ENCODE data around the gene ARID4A. TPM values are rescaled to one million over a fixed set of nuclear protein-coding genes. Genes with fewer than 3 reads are reported as not detected.

ARID4A gene
- total and polyA plus RNA-seq, 7 experiments from 2014 or later: 25.7 to 79.2 (median 70.7) TPM

GRCh38 chr14:58270628-58271027 lies 27.7 kb upstream of the ARID4A start:
- DNase-seq: no peak
- Histone ChIP-seq H3K36me3 (ENCODE audit: control insufficient read depth in 2 of 3, insufficient read depth in 3 of 3, low read length in 3 of 3) (peaks cover 8 to 76% (median 36%) of the 10 kb centered on the region in 3 experiments), H3K27ac (ENCODE audit: low read depth, low read length) (no peak overlapping the region), H3K27me3 (ENCODE audit: control insufficient read depth in 2 of 2, insufficient read depth in 2 of 2, low read length in 2 of 2) (no peaks in the 10 kb centered on the region), H3K4me1 (ENCODE audit: control insufficient read depth in 2 of 2, insufficient read depth in 2 of 2, low read length in 2 of 2) (peaks cover 16 to 17% of the 10 kb centered on the region in 2 donors), H3K9me3 (ENCODE audit: control insufficient read depth in 2 of 3, low read length in 3 of 3) (no peaks in the 10 kb centered on the region), H3K4me3 (ENCODE audit: low read length) (no peak overlapping the region)
- POLR2A ChIA-PET: interaction anchor here (0.6 kb wide), 1 partner anchor 732 kb away, joined by 3 read pairs; no protein-coding TSS in a partner anchor
- ATAC-seq: no peak
- no peaks in the 10 kb centered on the region for H3K27me3 Mint-ChIP-seq
- H3K9me3 Mint-ChIP-seq: no peaks in the 10 kb centered on the region
- peaks cover 0 to 36% (median 26%) of the 10 kb centered on the region in 5 donors for H3K36me3 Mint-ChIP-seq
- no peak overlapping the region for H3K4me3 Mint-ChIP-seq
- intact Hi-C loops (cut with micrococcal nuclease): no loop called here
- peak overlapping the region in 4 of 9 donors; percentile 7 to 63 (median 35) for H3K27ac Mint-ChIP-seq
- H3K4me1 Mint-ChIP-seq: peaks cover 17 to 45% (median 31%) of the 10 kb centered on the region in 7 donors
- CTCF ChIA-PET: no interaction called here

- ATAC-seq: peak; percentile 31
- Histone ChIP-seq H3K4me3 (ENCODE audit: low read length) (no peak overlapping the region), H3K27me3 (ENCODE audit: control insufficient read depth in 2 of 2, insufficient read depth in 2 of 2, low read length in 2 of 2) (no peaks in the 10 kb centered on the region), H3K9me3 (ENCODE audit: control insufficient read depth in 2 of 3, low read length in 3 of 3) (no peaks in the 10 kb centered on the region), H3K36me3 (ENCODE audit: control insufficient read depth in 2 of 3, insufficient read depth in 3 of 3, low read length in 3 of 3) (peaks cover 8 to 68% (median 36%) of the 10 kb centered on the region in 3 experiments), H3K27ac (ENCODE audit: low read depth, low read length) (peak overlapping the region; percentile 4), H3K4me1 (ENCODE audit: control insufficient read depth in 2 of 2, insufficient read depth in 2 of 2, low read length in 2 of 2) (peaks cover 25 to 27% of the 10 kb centered on the region in 2 donors)
- Mint-ChIP-seq H3K27me3 (no peaks in the 10 kb centered on the region), H3K36me3 (peaks cover 0 to 33% (median 18%) of the 10 kb centered on the region in 5 donors), H3K4me3 (no peak overlapping the region), H3K4me1 (peaks cover 20 to 56% (median 34%) of the 10 kb centered on the region in 7 donors), H3K9me3 (no peaks in the 10 kb centered on the region), H3K27ac (peak overlapping the region in 6 of 9 donors; percentile 8 to 75 (median 30))
- ChIA-PET CTCF (no interaction called here), POLR2A (interaction anchor here (0.6 to 3.0 kb wide), 5 partner anchors 10 to 29 kb away, joined by 3 to 11 read pairs (median 3); partner anchors contain the start of genes ARID4A and PSMA3)
- intact Hi-C loops (cut with micrococcal nuclease): loop anchor here in 1 of 2 donors (1.0 kb wide), 2 partner anchors 8 to 9 kb away; no protein-coding TSS in a partner anchor
- DNase-seq: no peak
Measured at GRCh38 chr14:58272588-58273372, 25.6 kb upstream of the ARID4A start.

GRCh38 chr14:58274881-58275280 lies 23.5 kb upstream of the ARID4A start:
- H3K36me3 ChIP-seq (ENCODE audit: control insufficient read depth in 2 of 3, insufficient read depth in 3 of 3, low read length in 3 of 3): peaks cover 0 to 58% (median 28%) of the 10 kb centered on the region in 3 experiments
- ChIA-PET CTCF (interaction anchor here (0.6 to 0.7 kb wide), 3 partner anchors 35 to 63 kb away, joined by 3 read pairs; no protein-coding TSS in a partner anchor), POLR2A (interaction anchor here (2.0 to 3.3 kb wide), 2 partner anchors 23 to 35 kb away, joined by 5 to 17 read pairs; partner anchors contain the start of gene ARID4A)
- no peak overlapping the region for H3K4me3 ChIP-seq (ENCODE audit: low read length)
- H3K27ac ChIP-seq (ENCODE audit: low read depth, low read length): peak overlapping the region; percentile 44
- no peak for ATAC-seq
- intact Hi-C loops (cut with micrococcal nuclease): loop anchor here in 1 of 2 donors (2.0 kb wide), 2 partner anchors 14 kb away; no protein-coding TSS in a partner anchor
- H3K27me3 ChIP-seq (ENCODE audit: control insufficient read depth in 2 of 2, insufficient read depth in 2 of 2, low read length in 2 of 2): no peaks in the 10 kb centered on the region
- Mint-ChIP-seq H3K36me3 (peaks cover 4 to 32% (median 22%) of the 10 kb centered on the region in 5 donors), H3K4me3 (peak overlapping the region in 9 of 10 donors; percentile 15 to 70 (median 54)), H3K9me3 (no peaks in the 10 kb centered on the region), H3K4me1 (peaks cover 29 to 66% (median 48%) of the 10 kb centered on the region in 7 donors), H3K27ac (peak overlapping the region; percentile 24 to 91 (median 68)), H3K27me3 (no peaks in the 10 kb centered on the region)
- DNase-seq: no peak
- H3K4me1 ChIP-seq (ENCODE audit: control insufficient read depth in 2 of 2, insufficient read depth in 2 of 2, low read length in 2 of 2): peaks cover 25 to 27% of the 10 kb centered on the region in 2 donors
- no peaks in the 10 kb centered on the region for H3K9me3 ChIP-seq (ENCODE audit: control insufficient read depth in 2 of 3, low read length in 3 of 3)

- ChIA-PET CTCF (no interaction called here), POLR2A (interaction anchor here (0.9 to 3.3 kb wide), 3 partner anchors 9 to 36 kb away, joined by 5 to 17 read pairs (median 5); partner anchors contain the start of gene ARID4A)
- H3K36me3 ChIP-seq (ENCODE audit: control insufficient read depth in 2 of 3, insufficient read depth in 3 of 3, low read length in 3 of 3): peaks cover 0 to 50% (median 22%) of the 10 kb centered on the region in 3 experiments
- no peaks in the 10 kb centered on the region for H3K27me3 ChIP-seq (ENCODE audit: control insufficient read depth in 2 of 2, insufficient read depth in 2 of 2, low read length in 2 of 2)
- intact Hi-C loops (cut with micrococcal nuclease): loop anchor here in 1 of 2 donors (2.0 kb wide), 2 partner anchors 13 to 15 kb away; no protein-coding TSS in a partner anchor
- peak overlapping the region; percentile 44 for H3K27ac ChIP-seq (ENCODE audit: low read depth, low read length)
- no peaks in the 10 kb centered on the region for H3K9me3 ChIP-seq (ENCODE audit: control insufficient read depth in 2 of 3, low read length in 3 of 3)
- peaks cover 27% of the 10 kb centered on the region in 2 donors for H3K4me1 ChIP-seq (ENCODE audit: control insufficient read depth in 2 of 2, insufficient read depth in 2 of 2, low read length in 2 of 2)
- Mint-ChIP-seq H3K27me3 (no peaks in the 10 kb centered on the region), H3K9me3 (no peaks in the 10 kb centered on the region), H3K4me3 (peak overlapping the region; percentile 12 to 72 (median 44)), H3K4me1 (peaks cover 34 to 71% (median 56%) of the 10 kb centered on the region in 7 donors), H3K36me3 (peaks cover 5 to 29% (median 18%) of the 10 kb centered on the region in 5 donors), H3K27ac (peak overlapping the region; percentile 24 to 91 (median 76))
- DNase-seq: no peak
- H3K4me3 ChIP-seq (ENCODE audit: low read length): no peak overlapping the region
- peak; percentile 47 for ATAC-seq
Measured at GRCh38 chr14:58275527-58276190, 22.7 kb upstream of the ARID4A start.

GRCh38 chr14:58276208-58276607 lies 22.1 kb upstream of the ARID4A start:
- Histone ChIP-seq H3K9me3 (ENCODE audit: control insufficient read depth in 2 of 3, low read length in 3 of 3) (no peaks in the 10 kb centered on the region), H3K4me3 (ENCODE audit: low read length) (no peak overlapping the region), H3K4me1 (ENCODE audit: control insufficient read depth in 2 of 2, insufficient read depth in 2 of 2, low read length in 2 of 2) (peaks cover 28 to 33% of the 10 kb centered on the region in 2 donors), H3K27me3 (ENCODE audit: control insufficient read depth in 2 of 2, insufficient read depth in 2 of 2, low read length in 2 of 2) (no peaks in the 10 kb centered on the region), H3K36me3 (ENCODE audit: control insufficient read depth in 2 of 3, insufficient read depth in 3 of 3, low read length in 3 of 3) (peaks cover 0 to 47% (median 18%) of the 10 kb centered on the region in 3 experiments), H3K27ac (ENCODE audit: low read depth, low read length) (no peak overlapping the region)
- Mint-ChIP-seq H3K27me3 (no peaks in the 10 kb centered on the region), H3K4me1 (peaks cover 39 to 74% (median 62%) of the 10 kb centered on the region in 7 donors), H3K4me3 (peak overlapping the region in 4 of 10 donors; percentile 13 to 72 (median 52)), H3K36me3 (peaks cover 5 to 31% (median 23%) of the 10 kb centered on the region in 5 donors), H3K27ac (peak overlapping the region in 8 of 9 donors; percentile 24 to 84 (median 75)), H3K9me3 (no peaks in the 10 kb centered on the region)
- CTCF ChIA-PET: no interaction called here
- no peak for DNase-seq
- intact Hi-C loops (cut with micrococcal nuclease): no loop called here
- POLR2A ChIA-PET: interaction anchor here (0.8 to 3.3 kb wide), 4 partner anchors 9 to 36 kb away, joined by 4 to 17 read pairs (median 5); partner anchors contain the start of genes ARID4A and PSMA3
- no peak for ATAC-seq

GRCh38 chr14:58278177-58278576 lies 20.2 kb upstream of the ARID4A start:
- no peak for DNase-seq
- H3K27me3 Mint-ChIP-seq: no peaks in the 10 kb centered on the region
- peak overlapping the region in 3 of 9 donors; percentile 43 to 54 (median 44) for H3K27ac Mint-ChIP-seq
- ChIA-PET POLR2A (no interaction called here), CTCF (interaction anchor here (0.6 kb wide), 1 partner anchor 270 kb away, joined by 6 read pairs; no protein-coding TSS in a partner anchor)
- peaks cover 0 to 30% (median 6%) of the 10 kb centered on the region in 3 experiments for H3K36me3 ChIP-seq (ENCODE audit: control insufficient read depth in 2 of 3, insufficient read depth in 3 of 3, low read length in 3 of 3)
- peaks cover 35 to 52% of the 10 kb centered on the region in 2 donors for H3K4me1 ChIP-seq (ENCODE audit: control insufficient read depth in 2 of 2, insufficient read depth in 2 of 2, low read length in 2 of 2)
- peaks cover 7 to 31% (median 28%) of the 10 kb centered on the region in 5 donors for H3K36me3 Mint-ChIP-seq
- no peak overlapping the region for H3K4me3 ChIP-seq (ENCODE audit: low read length)
- peaks cover 56 to 86% (median 77%) of the 10 kb centered on the region in 7 donors for H3K4me1 Mint-ChIP-seq
- H3K4me3 Mint-ChIP-seq: no peak overlapping the region
- H3K27ac ChIP-seq (ENCODE audit: low read depth, low read length): no peak overlapping the region
- H3K9me3 ChIP-seq (ENCODE audit: control insufficient read depth in 2 of 3, low read length in 3 of 3): no peaks in the 10 kb centered on the region
- no peak for ATAC-seq
- H3K9me3 Mint-ChIP-seq: peaks cover 0 to 1% (median 0%) of the 10 kb centered on the region in 11 donors
- no peaks in the 10 kb centered on the region for H3K27me3 ChIP-seq (ENCODE audit: control insufficient read depth in 2 of 2, insufficient read depth in 2 of 2, low read length in 2 of 2)
- intact Hi-C loops (cut with micrococcal nuclease): no loop called here
